ENCODE measurements around the gene ZC3H12C.

- TF ChIP-seq CTCF (IDR thresholded peaks at IDR 0.05) (no peak), POLR2A (IDR thresholded peaks at IDR 0.05) (no peak)
Measured at GRCh38 chr11:110130642-110131238, 37.5 kb downstream of the ZC3H12C start.
